HepG2 (cell line): Measurements from ENCODE around the gene ESAM. TPM values are rescaled to one million over a fixed set of nuclear protein-coding genes. Genes with fewer than 3 reads are reported as not detected.

Experiments used
- CBX2 ChIP-seq, 2 experiments: fragments of 200-600 bp in 1 of 2; sonication (generic); formaldehyde crosslinking in 1 of 2; IDR thresholded peaks; 2 replicates each; pipeline versions ENCODE4 v1.7.0 to v1.8.1; 2018 to 2022; ENCODE audit warnings: low read depth in 2 of 2, low read length in 1 of 2, mild to moderate bottlenecking in 1 of 2, missing genetic modification reagents in 1 of 2
- CENPX ChIP-seq: sonication (generic); formaldehyde crosslinking; IDR thresholded peaks from 2 replicates; pipeline ENCODE4 v1.9.0; 2021; ENCODE audit warnings: mild to moderate bottlenecking, missing genetic modification reagents, moderate library complexity
- CSRNP1 ChIP-seq: sonication (generic); formaldehyde crosslinking; IDR thresholded peaks from 2 replicates; pipeline ENCODE4 v1.8.1; 2023; ENCODE audit warnings: mild to moderate bottlenecking, missing genetic modification reagents
- ETV5 ChIP-seq: IDR thresholded peaks from 2 replicates; pipeline ENCODE4 v1.6.1; 2018; ENCODE audit warnings: missing biosample characterization, missing genetic modification reagents, inconsistent platforms, borderline replicate concordance
- JUND ChIP-seq: sonication (generic); formaldehyde crosslinking; IDR thresholded peaks from 2 replicates; pipeline ENCODE4 v1.8.0; 2022; ENCODE audit warnings: mild to moderate bottlenecking, missing genetic modification reagents
- KDM3A ChIP-seq: IDR thresholded peaks from 2 replicates; pipeline ENCODE4 v1.6.1; 2018; ENCODE audit warnings: low read depth, missing compliant biosample characterization
- PCBP1 ChIP-seq: fragments of 200-400 bp; formaldehyde crosslinking; IDR thresholded peaks from 2 replicates; pipeline ENCODE4 v1.6.1; 2017; ENCODE audit warnings: mild to moderate bottlenecking, low read depth, low read length, borderline replicate concordance
- PRDM10 ChIP-seq: sonication (generic); formaldehyde crosslinking; IDR thresholded peaks from 2 replicates; pipeline ENCODE4 v1.4.0; 2020; ENCODE audit warnings: low read depth, missing genetic modification reagents
- TBP ChIP-seq: sonication (generic); formaldehyde crosslinking; IDR thresholded peaks from 2 replicates; pipeline ENCODE4 v1.5.0; 2020; ENCODE audit warnings: missing genetic modification reagents
- TEAD3 ChIP-seq: optimal IDR thresholded peaks from 2 replicates; pipeline ENCODE3; 2016; ENCODE audit warnings: borderline replicate concordance
- WIZ ChIP-seq: sonication (generic); formaldehyde crosslinking; IDR thresholded peaks from 2 replicates; pipeline ENCODE4 v1.5.1; 2020; ENCODE audit warnings: mild to moderate bottlenecking, missing genetic modification reagents
- ZNF138 ChIP-seq: sonication (generic); formaldehyde crosslinking; IDR thresholded peaks from 2 replicates; pipeline ENCODE4 v1.5.0; 2020; ENCODE audit warnings: mild to moderate bottlenecking, low read depth, missing genetic modification reagents
- ZNF512 ChIP-seq: sonication (generic); formaldehyde crosslinking; IDR thresholded peaks from 2 replicates; pipeline ENCODE4 v1.4.0; 2020; ENCODE audit warnings: mild to moderate bottlenecking, missing genetic modification reagents
- ZNF562 ChIP-seq: sonication (generic); formaldehyde crosslinking; IDR thresholded peaks from 2 replicates; pipeline ENCODE4 v1.8.0; 2022; ENCODE audit warnings: missing genetic modification reagents, borderline replicate concordance
- ZNF713 ChIP-seq: sonication (generic); formaldehyde crosslinking; IDR thresholded peaks from 2 replicates; pipeline ENCODE4 v1.4.0; 2020; ENCODE audit warnings: mild to moderate bottlenecking, missing genetic modification reagents
- ZNF75D ChIP-seq: sonication (generic); formaldehyde crosslinking; IDR thresholded peaks from 2 replicates; pipeline ENCODE4 v1.8.1; 2023; ENCODE audit warnings: missing genetic modification reagents, mild to moderate bottlenecking, borderline replicate concordance
- polyA plus RNA-seq, 8 experiments: library from polyadenylated mRNA; depleted of rRNA in 3 of 8; stranded (reverse) in 7 of 8; unstranded in 1 of 8; fragments of >200 nt; fragmentation: Illumina TruSeq in 4 of 8; extraction: Trizol in 4 of 8; gene quantifications; 2 replicates each; pipeline versions ENCODE4 v1.2.1 to v1.2.3, GENCODE V29; 2011 to 2016; ENCODE audit warnings: low read depth in 4 of 8, missing spikeins in 1 of 8, mixed read lengths in 1 of 8; ENCODE audit not compliant: insufficient read depth in 1 of 8
- total RNA-seq, 5 experiments: library from RNA; depleted of rRNA; stranded (reverse); fragments of >200 nt; fragmentation: Illumina TruSeq; extraction: Trizol; gene quantifications; 2 replicates each; pipeline ENCODE4 v1.2.3, GENCODE V29; 2016; ENCODE audit warnings: low read depth in 1 of 5
- TF ChIP-seq, protein P1 (sequence below): IDR thresholded peaks from 2 replicates; pipeline ENCODE4 v1.6.1; 2016; ENCODE audit warnings: missing compliant biosample characterization, missing genetic modification reagents, borderline replicate concordance
- TF ChIP-seq, protein P2 (sequence below): IDR thresholded peaks from 2 replicates; pipeline ENCODE4 v1.6.1; 2018; ENCODE audit warnings: missing genetic modification reagents

The ESAM gene
- total and polyA plus RNA-seq, 2 of the 13 experiments (the other 11 are each of a cell fraction or from before 2014, with no cell fraction given), result 1.2 to 6.8 TPM

DNA sequence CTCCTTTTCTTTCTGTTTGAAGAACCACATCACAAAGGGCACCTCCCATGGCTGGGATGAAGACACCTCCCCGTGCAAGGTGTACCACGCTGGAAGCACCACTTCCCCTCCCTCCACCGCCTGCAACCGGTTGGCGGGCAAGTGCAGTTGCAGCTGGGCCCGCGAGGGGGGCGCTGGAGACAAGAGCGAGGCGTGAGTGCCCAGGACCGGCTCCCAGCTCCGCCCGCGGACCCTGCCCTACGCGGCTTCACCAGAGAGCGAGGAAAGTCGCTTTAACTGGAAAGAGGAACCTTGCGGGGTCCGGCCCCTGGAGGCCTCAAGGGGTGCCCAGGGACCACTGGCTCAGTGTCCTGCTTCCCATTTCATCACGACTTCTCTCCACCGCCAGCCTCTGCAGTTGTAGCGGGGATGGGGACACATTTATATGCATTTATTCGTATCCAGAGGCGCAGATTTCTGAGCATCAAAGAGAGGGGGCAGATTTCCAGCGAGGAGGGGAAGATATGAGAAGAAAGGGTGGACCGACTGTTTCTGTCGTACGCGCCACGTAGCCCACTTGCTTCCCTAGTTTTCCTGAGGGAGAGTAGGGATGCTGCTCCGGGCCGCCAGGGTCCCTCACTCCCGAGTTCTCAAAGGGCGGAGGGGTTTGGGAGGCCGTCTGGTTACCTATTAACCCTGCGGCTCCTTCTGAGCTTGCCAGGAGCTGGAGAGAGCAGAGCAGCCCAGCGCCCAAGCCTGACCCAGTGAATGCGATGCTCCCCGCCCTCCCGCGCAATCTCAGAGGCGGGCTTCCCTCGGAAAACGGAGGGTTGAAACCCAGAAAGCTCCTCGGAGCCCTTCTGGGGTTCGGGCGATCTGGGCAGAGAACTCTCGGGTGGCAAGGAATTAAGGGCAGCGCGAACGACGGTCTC is 3.5 kb downstream of the ESAM start (continued):
- no peak for TF ChIP-seq CBX2 (IDR thresholded peaks at IDR 0.05; ENCODE audit: low read depth, low read length)
- TF ChIP-seq CBX2 (CRISPR knock-in tag; IDR thresholded peaks at IDR 0.05; ENCODE audit: low read depth), result no peak
- TF ChIP-seq PCBP1, result no peak
- TF ChIP-seq PRDM10 (CRISPR knock-in tag), result no peak
- TF ChIP-seq ZNF75D (CRISPR knock-in tag), result no peak
- TF ChIP-seq ZNF713 (CRISPR knock-in tag), result no peak
- TF ChIP-seq, protein P1, sequence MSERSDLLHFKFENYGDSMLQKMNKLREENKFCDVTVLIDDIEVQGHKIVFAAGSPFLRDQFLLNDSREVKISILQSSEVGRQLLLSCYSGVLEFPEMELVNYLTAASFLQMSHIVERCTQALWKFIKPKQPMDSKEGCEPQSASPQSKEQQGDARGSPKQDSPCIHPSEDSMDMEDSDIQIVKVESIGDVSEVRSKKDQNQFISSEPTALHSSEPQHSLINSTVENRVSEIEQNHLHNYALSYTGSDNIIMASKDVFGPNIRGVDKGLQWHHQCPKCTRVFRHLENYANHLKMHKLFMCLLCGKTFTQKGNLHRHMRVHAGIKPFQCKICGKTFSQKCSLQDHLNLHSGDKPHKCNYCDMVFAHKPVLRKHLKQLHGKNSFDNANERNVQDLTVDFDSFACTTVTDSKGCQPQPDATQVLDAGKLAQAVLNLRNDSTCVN (CRISPR knock-in tag), result no peak
- TF ChIP-seq ZNF138, result no peak
- no peak for TF ChIP-seq TBP (CRISPR knock-in tag)
- no peak for TF ChIP-seq CSRNP1 (CRISPR knock-in tag)
- no peak for TF ChIP-seq KDM3A (CRISPR knock-in tag)
- no peak for TF ChIP-seq WIZ (CRISPR knock-in tag)
- TF ChIP-seq ZNF512 (CRISPR knock-in tag), result no peak
- TF ChIP-seq ETV5 (CRISPR knock-in tag), result peak; percentile 28; the same call in 1 of the 2 replicates
- no peak for TF ChIP-seq TEAD3
- no peak for TF ChIP-seq CENPX (CRISPR knock-in tag)
- TF ChIP-seq, protein P2, sequence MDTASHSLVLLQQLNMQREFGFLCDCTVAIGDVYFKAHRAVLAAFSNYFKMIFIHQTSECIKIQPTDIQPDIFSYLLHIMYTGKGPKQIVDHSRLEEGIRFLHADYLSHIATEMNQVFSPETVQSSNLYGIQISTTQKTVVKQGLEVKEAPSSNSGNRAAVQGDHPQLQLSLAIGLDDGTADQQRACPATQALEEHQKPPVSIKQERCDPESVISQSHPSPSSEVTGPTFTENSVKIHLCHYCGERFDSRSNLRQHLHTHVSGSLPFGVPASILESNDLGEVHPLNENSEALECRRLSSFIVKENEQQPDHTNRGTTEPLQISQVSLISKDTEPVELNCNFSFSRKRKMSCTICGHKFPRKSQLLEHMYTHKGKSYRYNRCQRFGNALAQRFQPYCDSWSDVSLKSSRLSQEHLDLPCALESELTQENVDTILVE, result no peak
- no peak for TF ChIP-seq ZNF562
- no peak for TF ChIP-seq JUND (CRISPR knock-in tag)
